Astrocyte (in vitro differentiated cells and primary cell): Measurements from ENCODE around the gene AKR1A1.

Source experiments
- CTCF ChIP-seq: IDR thresholded peaks from 2 replicates; pipeline ENCODE4 v1.5.1; 2011; ENCODE audit warnings: low read depth, mild to moderate bottlenecking, inconsistent platforms, low read length, moderate library complexity; ENCODE audit not compliant: insufficient read depth
- EZH2 ChIP-seq: IDR thresholded peaks from 2 replicates; pipeline ENCODE4 v1.6.1; 2012; ENCODE audit warnings: mild to moderate bottlenecking, low read length, inconsistent platforms; ENCODE audit not compliant: insufficient read depth

- TF ChIP-seq CTCF (no peak), EZH2 (no peak)
These were observed 5.6 kb upstream of the AKR1A1 start for GRCh38 chr1:45545019-45545493.
